Muscle layer of colon (tissue), 2 donors: Measurements from ENCODE around the gene MTFMT.

ENCODE experiments used
- H3K27ac ChIP-seq: one replicate; pipeline ENCODE4 v1.7.0; 2013; ENCODE audit warnings: low read depth, mild to moderate bottlenecking, low read length, moderate library complexity
- H3K27me3 ChIP-seq, 2 donors: one replicate each; pipeline ENCODE4 v1.7.0; 2013; ENCODE audit warnings: low read length in 2 of 2, mild to moderate bottlenecking in 2 of 2; ENCODE audit not compliant: insufficient read depth in 2 of 2, control insufficient read depth in 1 of 2
- H3K36me3 ChIP-seq: one replicate; pipeline ENCODE4 v1.7.0; 2013; ENCODE audit warnings: mild to moderate bottlenecking, low read length; ENCODE audit not compliant: insufficient read depth
- H3K4me1 ChIP-seq: one replicate; pipeline ENCODE4 v1.7.0; 2013; ENCODE audit warnings: mild to moderate bottlenecking, low read length; ENCODE audit not compliant: insufficient read depth
- H3K4me3 ChIP-seq, 2 donors: one replicate each; pipeline ENCODE4 v1.7.0; 2013; ENCODE audit warnings: low read length in 2 of 2, low read depth in 1 of 2, mild to moderate bottlenecking in 1 of 2, moderate library complexity in 1 of 2
- H3K9ac ChIP-seq: one replicate; pipeline ENCODE4 v1.7.0; 2013; ENCODE audit warnings: low read length
- H3K9me3 ChIP-seq: one replicate; pipeline ENCODE4 v1.7.0; 2013; ENCODE audit warnings: mild to moderate bottlenecking, low read length
- donor health status: abdominal sarcoma.
- donor health status: Adenocarcinoma of cecum.

MTFMT gene

GRCh38 chr15:64970698-64971097 lies 58.7 kb downstream of the MTFMT start:
- no peak overlapping the region for H3K9ac ChIP-seq
- no peaks in the 10 kb centered on the region for H3K27me3 ChIP-seq
- peaks cover 21% of the 10 kb centered on the region for H3K36me3 ChIP-seq
- H3K27ac ChIP-seq: no peak overlapping the region
- no peaks in the 10 kb centered on the region for H3K4me1 ChIP-seq
- no peaks in the 10 kb centered on the region for H3K9me3 ChIP-seq
- H3K4me3 ChIP-seq: no peak overlapping the region

GRCh38 chr15:64969401-64969800 lies 60.0 kb downstream of the MTFMT start:
- Histone ChIP-seq H3K27me3 (no peaks in the 10 kb centered on the region), H3K4me3 (no peak overlapping the region), H3K9ac (no peak overlapping the region), H3K9me3 (no peaks in the 10 kb centered on the region), H3K27ac (no peak overlapping the region), H3K36me3 (peaks cover 28% of the 10 kb centered on the region), H3K4me1 (no peaks in the 10 kb centered on the region)

- no peaks in the 10 kb centered on the region for H3K4me1 ChIP-seq
- no peaks in the 10 kb centered on the region for H3K9me3 ChIP-seq
- no peak overlapping the region for H3K9ac ChIP-seq
- no peak overlapping the region for H3K4me3 ChIP-seq
- H3K27me3 ChIP-seq: no peaks in the 10 kb centered on the region
- no peak overlapping the region for H3K27ac ChIP-seq
- H3K36me3 ChIP-seq: peaks cover 73% of the 10 kb centered on the region
These were observed 68.4 kb downstream of the MTFMT start for GRCh38 chr15:64961013-64961412.

- H3K4me3 ChIP-seq: no peak overlapping the region
- H3K27me3 ChIP-seq: no peaks in the 10 kb centered on the region
- peaks cover 77% of the 10 kb centered on the region for H3K36me3 ChIP-seq
- H3K27ac ChIP-seq: no peak overlapping the region
- H3K4me1 ChIP-seq: no peaks in the 10 kb centered on the region
- H3K9me3 ChIP-seq: no peaks in the 10 kb centered on the region
- no peak overlapping the region for H3K9ac ChIP-seq
These were observed 69.3 kb downstream of the MTFMT start for GRCh38 chr15:64960153-64960552.

- peaks cover 71% of the 10 kb centered on the region for H3K36me3 ChIP-seq
- no peak overlapping the region for H3K27ac ChIP-seq
- no peaks in the 10 kb centered on the region for H3K9me3 ChIP-seq
- no peaks in the 10 kb centered on the region for H3K27me3 ChIP-seq
- H3K9ac ChIP-seq: no peak overlapping the region
- no peak overlapping the region for H3K4me3 ChIP-seq
- H3K4me1 ChIP-seq: no peaks in the 10 kb centered on the region
These were observed 70.3 kb downstream of the MTFMT start for GRCh38 chr15:64959128-64959527.

- no peaks in the 10 kb centered on the region for H3K27me3 ChIP-seq
- no peak overlapping the region for H3K4me3 ChIP-seq
- H3K9me3 ChIP-seq: no peaks in the 10 kb centered on the region
- no peak overlapping the region for H3K9ac ChIP-seq
- H3K36me3 ChIP-seq: peaks cover 30% of the 10 kb centered on the region
- no peaks in the 10 kb centered on the region for H3K4me1 ChIP-seq
- no peak overlapping the region for H3K27ac ChIP-seq
These were observed 75.0 kb downstream of the MTFMT start for GRCh38 chr15:64954395-64954794.

GRCh38 chr15:64951777-64952418 lies 77.5 kb downstream of the MTFMT start:
- Histone ChIP-seq H3K27ac (no peak overlapping the region), H3K9me3 (no peaks in the 10 kb centered on the region), H3K9ac (no peak overlapping the region), H3K27me3 (no peaks in the 10 kb centered on the region), H3K4me3 (no peak overlapping the region), H3K36me3 (peaks cover 18% of the 10 kb centered on the region), H3K4me1 (no peaks in the 10 kb centered on the region)
